SK-N-SH (cell line): ENCODE measurements around the gene SLC25A42. TPM values are rescaled to one million over a fixed set of nuclear protein-coding genes. Genes with fewer than 3 reads are reported as not detected.

ENCODE experiments used
- CTCF ChIA-PET: fragments of 300-600, 350-600 bp; formaldehyde crosslinking; extraction: SDS; loops from one replicate; lab custom pipeline; 2021; lab: Yijun Ruan, JAX
- POLR2A ChIA-PET: fragments of 350-600 bp; sonication (Branson Sonifier 250); formaldehyde crosslinking; extraction: SDS; loops from one replicate; lab custom pipeline; 2020; ENCODE audit warnings: antibody characterized with exemption, inconsistent platforms; lab: Yijun Ruan, JAX
- DNase-seq: peaks from one replicate; pipeline ENCODE4 v3.0.0; 2012
- H2AFZ ChIP-seq: fragments of 200-600 bp; sonication (generic); 2 replicates; pipeline ENCODE4 v1.8.1; 2016; ENCODE audit warnings: antibody characterized with exemption, mild to moderate bottlenecking, low read depth
- H3F3A ChIP-seq: fragments of 200-600 bp; sonication (generic); replicated peaks from 2 replicates; pipeline ENCODE3; 2016; ENCODE audit warnings: antibody characterized with exemption, mild to moderate bottlenecking; ENCODE audit not compliant: insufficient read depth
- H3K27ac ChIP-seq, 2 experiments: fragments of 200-500 bp in 1 of 2; fragments of 200-600 bp in 1 of 2; sonication (Bioruptor generic) in 1 of 2; sonication (generic), shearing (Covaris generic) in 1 of 2; 2 replicates each; pipeline versions ENCODE4 v1.5.1 to v1.6.1; 2014 to 2016; ENCODE audit warnings: low read depth in 2 of 2, inconsistent platforms in 1 of 2, low read length in 1 of 2, mild to moderate bottlenecking in 1 of 2, mixed read lengths in 1 of 2
- H3K27me3 ChIP-seq: fragments of 200-600 bp; sonication (generic), shearing (Covaris generic); 2 replicates; pipeline ENCODE4 v1.6.1; 2016; ENCODE audit warnings: mixed run types; ENCODE audit not compliant: insufficient read depth
- H3K36me3 ChIP-seq, 2 experiments: fragments of 200-500 bp in 1 of 2; fragments of 200-600 bp in 1 of 2; sonication (Bioruptor generic) in 1 of 2; sonication (generic) in 1 of 2; replicated peaks in 1 of 2; 2 replicates each; pipeline versions ENCODE3 to v1.5.1; 2014 to 2016; ENCODE audit warnings: low read length in 1 of 2, mild to moderate bottlenecking in 1 of 2; ENCODE audit not compliant: insufficient read depth in 2 of 2, control insufficient read depth in 1 of 2
- H3K4me1 ChIP-seq, 2 experiments: fragments of 200-500 bp in 1 of 2; fragments of 200-600 bp in 1 of 2; sonication (Bioruptor generic) in 1 of 2; sonication (generic), shearing (Covaris generic) in 1 of 2; 2 replicates each; pipeline versions ENCODE4 v1.5.1 to v1.6.1; 2014 to 2016; ENCODE audit warnings: low read depth in 1 of 2, low read length in 1 of 2, mixed run types in 1 of 2; ENCODE audit not compliant: insufficient read depth in 2 of 2, control insufficient read depth in 1 of 2
- H3K4me2 ChIP-seq: fragments of 200-600 bp; sonication (generic), shearing (Covaris generic); 2 replicates; pipeline ENCODE4 v1.6.1; 2017; ENCODE audit warnings: mixed run types
- H3K4me3 ChIP-seq, 2 experiments: fragments of 200-500 bp in 1 of 2; fragments of 200-600 bp in 1 of 2; sonication (Bioruptor generic) in 1 of 2; sonication (generic), shearing (Covaris generic) in 1 of 2; 2 replicates each; pipeline versions ENCODE4 v1.5.1 to v1.8.1; 2014 to 2016; ENCODE audit warnings: low read depth in 2 of 2, inconsistent platforms in 1 of 2, low read length in 1 of 2, mild to moderate bottlenecking in 1 of 2, mixed read lengths in 1 of 2, moderate library complexity in 1 of 2
- H3K79me2 ChIP-seq: fragments of 200-600 bp; sonication (generic); 2 replicates; pipeline ENCODE4 v1.8.1; 2017; ENCODE audit warnings: mild to moderate bottlenecking; ENCODE audit not compliant: insufficient read depth
- H3K9ac ChIP-seq: fragments of 200-600 bp; sonication (generic); 2 replicates; pipeline ENCODE4 v1.6.1; 2017; ENCODE audit warnings: mixed run types
- H3K9me2 ChIP-seq: fragments of 200-600 bp; sonication (generic); 2 replicates; pipeline ENCODE4 v1.6.1; 2017; ENCODE audit warnings: mixed run types
- H3K9me3 ChIP-seq: fragments of 200-600 bp; sonication (generic); 2 replicates; pipeline ENCODE4 v1.6.1; 2017; ENCODE audit warnings: mixed run types, mild to moderate bottlenecking, moderate library complexity
- H4K20me1 ChIP-seq: fragments of 200-600 bp; sonication (generic); 2 replicates; pipeline ENCODE4 v1.6.1; 2017; ENCODE audit warnings: mild to moderate bottlenecking, mixed run types; ENCODE audit not compliant: insufficient read depth
- ELF1 ChIP-seq: IDR thresholded peaks from 2 replicates; pipeline ENCODE4 v1.4.0; 2012
- EZH2phosphoT487 ChIP-seq: fragments of 200-600 bp; sonication (generic); IDR thresholded peaks from 2 replicates; pipeline ENCODE4 v1.6.1; 2017; ENCODE audit warnings: low read depth, mixed run types, mild to moderate bottlenecking, antibody characterized with exemption, moderate library complexity, borderline replicate concordance
- FOXJ3 ChIP-seq: sonication (generic); formaldehyde crosslinking; IDR thresholded peaks from 2 replicates; pipeline ENCODE4 v1.5.1; 2020; ENCODE audit warnings: mild to moderate bottlenecking, missing genetic modification reagents
- GABPA ChIP-seq: IDR thresholded peaks from 2 replicates; pipeline ENCODE4 v1.4.0; 2012; ENCODE audit warnings: low read depth, mild to moderate bottlenecking
- IRF3 ChIP-seq: fragments of 150-350 bp; IDR thresholded peaks from 2 replicates; pipeline ENCODE4 v1.6.1; 2016; ENCODE audit warnings: mild to moderate bottlenecking, low read depth, low read length
- MAX ChIP-seq: IDR thresholded peaks from 2 replicates; pipeline ENCODE4 v1.4.0; 2012; ENCODE audit warnings: low read depth
- NFIC ChIP-seq: IDR thresholded peaks from 2 replicates; pipeline ENCODE4 v1.4.0; 2012; ENCODE audit warnings: borderline replicate concordance
- NRF1 ChIP-seq: IDR thresholded peaks from 2 replicates; pipeline ENCODE4 v1.6.1; 2012; ENCODE audit warnings: low read depth, mild to moderate bottlenecking, low read length
- RAD21 ChIP-seq: IDR thresholded peaks from 2 replicates; pipeline ENCODE4 v1.6.1; 2012; ENCODE audit warnings: mild to moderate bottlenecking, low read length
- RCOR1 ChIP-seq: fragments of 150-350 bp; IDR thresholded peaks from 2 replicates; pipeline ENCODE4 v1.6.1; 2017; ENCODE audit warnings: antibody characterized with exemption, low read length
- SIN3A ChIP-seq: IDR thresholded peaks from 2 replicates; pipeline ENCODE4 v1.6.1; 2012; ENCODE audit warnings: low read depth, mild to moderate bottlenecking, low read length, moderate library complexity, borderline replicate concordance
- TAF1 ChIP-seq: IDR thresholded peaks from 2 replicates; pipeline ENCODE4 v1.6.1; 2012; ENCODE audit warnings: low read depth, mild to moderate bottlenecking, low read length, moderate library complexity, borderline replicate concordance
- USF2 ChIP-seq: fragments of 150-350 bp; IDR thresholded peaks from 2 replicates; pipeline ENCODE4 v1.6.1; 2017; ENCODE audit warnings: antibody characterized with exemption, low read length, low read depth, borderline replicate concordance
- ZBTB33 ChIP-seq: IDR thresholded peaks from 2 replicates; pipeline ENCODE4 v1.4.0; 2012; ENCODE audit warnings: low read depth, borderline replicate concordance
- WGBS: methylation state at CpG from one replicate; pipeline ENCODE4 v1.1.6; 2017; ENCODE audit warnings: low lambda C conversion rate; 5-methylcytosine and 5-hydroxymethylcytosine counted together
- polyA plus RNA-seq, 3 experiments: library from polyadenylated mRNA; depleted of rRNA; stranded (reverse); fragments of >200 nt; gene quantifications; 2 replicates each; pipeline ENCODE4 v1.2.3, GENCODE V29; 2012
- TF ChIP-seq, protein P1 (sequence below): fragments of 200-600 bp; sonication (generic); IDR thresholded peaks from 2 replicates; pipeline ENCODE4 v1.6.1; 2017; ENCODE audit warnings: antibody characterized with exemption, mild to moderate bottlenecking, moderate library complexity

SLC25A42 gene
- polyA plus RNA-seq, 1 of the 3 experiments (the other 2 are of a cell fraction) = 6.1 TPM

DNA sequence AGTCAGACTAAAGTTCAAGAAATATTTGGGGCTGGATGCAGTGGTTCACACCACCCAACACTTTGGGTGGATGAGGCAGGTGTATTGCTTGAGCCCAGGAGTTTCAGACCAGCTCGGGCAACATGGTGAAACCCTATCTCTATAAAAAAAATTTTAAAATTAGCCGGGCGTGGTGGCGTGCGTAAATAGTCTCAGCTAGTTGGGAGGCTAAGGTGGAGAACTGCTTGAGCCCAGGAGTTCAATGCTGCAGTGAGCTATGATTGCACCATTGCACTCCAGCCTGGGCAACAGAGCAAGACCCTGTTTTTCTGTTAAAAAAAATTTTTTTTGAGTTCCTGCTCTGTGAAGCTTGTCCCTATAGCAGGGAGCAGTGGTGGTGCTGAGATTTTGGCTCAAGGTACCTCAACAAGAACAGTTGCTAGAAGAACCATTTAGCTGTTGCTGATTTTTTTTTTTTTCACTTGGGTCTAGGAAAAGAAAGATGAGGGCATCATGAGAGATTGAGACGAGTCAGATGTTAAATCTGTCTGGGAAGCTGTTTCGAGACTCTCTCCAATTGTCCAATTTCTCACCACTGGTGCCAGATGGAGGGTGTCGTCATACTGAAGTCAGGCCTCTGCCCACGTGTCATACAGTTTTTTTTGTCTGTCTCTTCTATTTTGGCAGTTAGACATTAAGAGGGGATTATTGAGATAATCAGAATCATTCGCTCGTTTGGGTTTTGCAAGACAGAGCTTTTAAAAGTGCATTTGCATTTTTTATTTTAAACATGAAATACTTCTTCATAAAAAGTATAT, 3.7 kb downstream of the SLC25A42 start:
- TF ChIP-seq RCOR1 (no peak), RAD21 (no peak), TAF1 (no peak), NFIC (no peak), IRF3 (no peak), EZH2phosphoT487 (no peak), ELF1 (no peak), USF2 (no peak), ZBTB33 (no peak), SIN3A (no peak), GABPA (no peak), NRF1 (no peak), FOXJ3 (CRISPR knock-in tag) (no peak), MAX (no peak)
- TF ChIP-seq, protein P1, sequence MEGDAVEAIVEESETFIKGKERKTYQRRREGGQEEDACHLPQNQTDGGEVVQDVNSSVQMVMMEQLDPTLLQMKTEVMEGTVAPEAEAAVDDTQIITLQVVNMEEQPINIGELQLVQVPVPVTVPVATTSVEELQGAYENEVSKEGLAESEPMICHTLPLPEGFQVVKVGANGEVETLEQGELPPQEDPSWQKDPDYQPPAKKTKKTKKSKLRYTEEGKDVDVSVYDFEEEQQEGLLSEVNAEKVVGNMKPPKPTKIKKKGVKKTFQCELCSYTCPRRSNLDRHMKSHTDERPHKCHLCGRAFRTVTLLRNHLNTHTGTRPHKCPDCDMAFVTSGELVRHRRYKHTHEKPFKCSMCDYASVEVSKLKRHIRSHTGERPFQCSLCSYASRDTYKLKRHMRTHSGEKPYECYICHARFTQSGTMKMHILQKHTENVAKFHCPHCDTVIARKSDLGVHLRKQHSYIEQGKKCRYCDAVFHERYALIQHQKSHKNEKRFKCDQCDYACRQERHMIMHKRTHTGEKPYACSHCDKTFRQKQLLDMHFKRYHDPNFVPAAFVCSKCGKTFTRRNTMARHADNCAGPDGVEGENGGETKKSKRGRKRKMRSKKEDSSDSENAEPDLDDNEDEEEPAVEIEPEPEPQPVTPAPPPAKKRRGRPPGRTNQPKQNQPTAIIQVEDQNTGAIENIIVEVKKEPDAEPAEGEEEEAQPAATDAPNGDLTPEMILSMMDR = no peak
- Histone ChIP-seq H3K9ac (no peak overlapping the region), H3K27me3 (no peaks in the 10 kb centered on the region), H3K4me2 (no peak overlapping the region), H3K4me3 (no peak overlapping the region), H3K79me2 (no peaks in the 10 kb centered on the region), H3F3A (peaks cover 16% of the 10 kb centered on the region), H3K9me2 (no peaks in the 10 kb centered on the region), H3K9me3 (no peaks in the 10 kb centered on the region), H4K20me1 (no peaks in the 10 kb centered on the region), H3K4me1 (peaks cover 6 to 16% of the 10 kb centered on the region in 2 experiments; a peak in 2 of 4 replicates), H3K36me3 (no peaks in the 10 kb centered on the region), H3K27ac (no peak overlapping the region), H2AFZ (no peak overlapping the region)
- CTCF ChIA-PET = interaction anchor here (1.5 kb wide), 1 partner anchor 49 kb away, joined by 8 read pairs; no protein-coding TSS in a partner anchor
- WGBS = 90% methylated on average over 10 of the region's 11 CpGs
- DNase-seq = no peak
- POLR2A ChIA-PET = no interaction called here
